Non-pigmented ciliary epithelial cell (primary cell): ENCODE results near the gene TP53BP2.

Experiments used
- DNase-seq: peaks from one replicate; pipeline ENCODE4 v3.0.0-alpha.2; 2010; ENCODE audit warnings: low read depth

TP53BP2 gene

DNA sequence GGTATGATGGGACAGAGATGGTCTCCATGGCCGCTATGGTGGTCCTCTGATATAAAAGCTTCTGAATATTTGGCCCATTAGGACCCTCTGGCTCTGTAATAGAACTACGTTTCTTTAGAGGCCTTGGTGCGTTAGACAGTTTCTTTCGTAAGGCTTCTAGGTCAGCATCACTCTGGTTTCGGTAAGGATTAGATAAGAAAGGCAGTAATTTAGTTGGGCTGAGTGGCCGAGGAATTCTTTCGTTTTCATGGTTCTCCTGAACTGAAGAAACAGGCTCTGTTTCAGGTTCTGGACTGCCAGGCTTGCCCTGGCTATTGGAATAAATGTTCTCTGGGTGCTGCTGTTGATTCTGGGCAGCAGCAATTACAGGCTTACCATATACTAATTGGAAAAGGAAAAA, 49.5 kb downstream of the TP53BP2 start:
- DNase-seq = no peak

DNA sequence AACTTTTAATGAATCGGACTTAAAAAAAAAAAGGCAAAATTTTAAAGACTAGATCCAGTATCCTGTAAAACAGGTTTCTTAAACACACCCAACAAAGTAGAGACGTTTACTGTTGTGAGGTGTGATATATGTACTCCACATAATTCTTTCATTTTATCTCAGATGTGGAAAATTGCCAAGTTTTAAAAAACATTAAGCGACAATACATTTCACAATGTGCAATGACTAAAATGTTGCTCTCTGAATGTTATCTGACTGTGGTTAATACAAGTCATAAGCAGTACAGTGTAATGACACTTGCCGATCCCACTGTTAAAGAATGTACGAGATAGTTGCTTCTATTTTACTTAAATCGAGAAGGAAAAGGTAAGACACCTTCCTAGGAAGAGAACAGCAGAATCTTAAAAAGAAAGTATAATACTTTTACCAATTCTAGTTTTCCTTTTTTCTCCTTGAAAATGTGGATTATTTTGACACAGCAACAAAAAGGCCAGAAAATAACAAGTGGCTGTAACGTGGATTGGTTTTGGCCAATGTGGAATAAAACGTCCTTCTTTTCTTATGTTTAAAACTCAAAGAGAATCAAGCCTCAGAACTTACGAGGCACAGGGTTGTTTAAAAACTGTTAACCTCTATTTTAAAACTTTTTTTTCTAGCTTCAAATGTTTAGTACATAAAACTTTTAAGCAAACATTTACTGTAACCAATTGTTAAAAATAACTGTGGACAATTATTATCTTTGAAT, 51.4 kb downstream of the TP53BP2 start:
- DNase-seq = no peak

DNA sequence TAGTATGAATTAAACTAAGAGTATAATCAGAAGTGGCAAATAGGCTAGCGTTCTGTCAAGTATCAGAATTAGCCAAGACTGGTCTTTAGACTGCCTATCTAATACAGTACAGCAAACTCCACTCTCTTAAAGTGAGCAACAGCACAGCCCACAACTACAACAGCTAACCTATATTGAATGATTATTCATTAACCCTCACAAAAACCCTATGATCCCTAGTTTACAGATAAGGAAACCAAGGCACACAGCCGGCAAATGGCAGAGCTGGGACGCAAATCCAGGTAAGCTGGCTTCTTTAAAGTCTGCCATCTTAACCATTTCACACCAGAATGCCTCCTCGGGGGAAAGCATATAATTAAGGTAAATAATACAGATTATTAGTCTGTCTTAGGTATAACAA, 52.0 kb downstream of the TP53BP2 start:
- no peak for DNase-seq

DNA sequence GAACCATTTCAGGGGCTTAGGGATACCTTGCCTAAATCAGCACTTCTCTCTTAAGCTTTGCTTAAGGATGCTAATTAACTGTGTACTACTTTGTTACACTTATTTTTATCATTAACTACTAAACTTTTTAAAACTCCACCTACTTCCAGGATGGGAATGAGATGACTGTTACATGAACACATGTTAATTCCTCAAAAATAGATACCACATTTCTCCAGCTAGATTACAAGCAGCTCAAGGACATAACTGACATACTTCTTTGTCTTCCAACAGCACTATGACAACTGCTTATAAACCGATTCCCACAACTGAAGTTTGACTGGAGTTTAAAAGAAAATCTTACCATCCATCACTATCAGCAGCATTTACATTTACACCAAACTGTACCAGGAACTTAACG, 53.7 kb downstream of the TP53BP2 start:
- DNase-seq = no peak

DNA sequence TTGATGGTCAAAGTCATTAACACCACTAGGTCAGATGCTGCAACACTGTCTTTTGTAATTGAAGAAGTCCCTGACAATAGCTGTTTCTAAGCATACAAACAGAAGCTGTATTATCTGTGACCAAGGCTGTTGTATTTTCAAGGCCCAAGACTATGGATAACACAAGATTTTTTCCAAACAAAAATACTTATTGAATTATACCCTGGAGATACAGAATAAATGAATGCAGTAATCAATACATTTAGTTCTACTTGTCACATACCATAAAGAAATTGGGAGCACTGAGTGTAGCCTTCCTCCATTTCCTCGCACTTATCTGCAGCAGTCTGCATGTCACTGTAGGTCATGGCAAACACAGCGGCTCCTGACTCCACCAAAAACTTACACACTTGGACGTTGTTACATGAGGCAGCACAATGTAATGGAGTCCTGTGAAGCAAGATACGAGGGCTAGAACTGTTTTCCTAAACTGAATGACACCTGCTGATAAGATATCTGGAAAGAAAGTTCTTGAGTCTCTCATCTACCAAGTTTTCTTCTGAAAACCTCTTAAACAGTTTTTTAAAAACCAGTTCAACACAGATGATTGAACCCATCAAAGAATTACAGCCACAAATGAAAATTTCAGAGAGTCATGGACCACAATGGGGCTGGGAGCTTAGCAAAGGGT, 56.9 kb downstream of the TP53BP2 start:
- DNase-seq = no peak

DNA sequence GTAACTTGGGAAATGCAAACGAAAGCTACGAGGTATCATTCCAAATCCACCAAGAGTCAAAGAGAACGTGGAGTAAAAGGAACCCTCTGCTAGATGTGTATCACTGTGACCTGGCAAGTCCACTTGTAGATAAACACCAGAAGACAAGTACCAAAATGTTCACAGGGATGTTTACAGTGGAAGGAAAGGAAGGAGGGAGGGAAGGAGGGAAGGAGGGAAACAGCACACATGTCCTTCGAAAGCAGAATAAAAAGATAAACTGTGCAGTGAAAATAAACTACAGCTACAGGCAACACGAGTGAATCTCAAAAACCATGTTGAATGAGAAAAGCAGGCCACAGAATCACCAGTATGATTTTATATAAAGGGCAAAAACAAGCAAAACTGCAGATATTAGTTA, 59.9 kb downstream of the TP53BP2 start:
- no peak for DNase-seq

DNA sequence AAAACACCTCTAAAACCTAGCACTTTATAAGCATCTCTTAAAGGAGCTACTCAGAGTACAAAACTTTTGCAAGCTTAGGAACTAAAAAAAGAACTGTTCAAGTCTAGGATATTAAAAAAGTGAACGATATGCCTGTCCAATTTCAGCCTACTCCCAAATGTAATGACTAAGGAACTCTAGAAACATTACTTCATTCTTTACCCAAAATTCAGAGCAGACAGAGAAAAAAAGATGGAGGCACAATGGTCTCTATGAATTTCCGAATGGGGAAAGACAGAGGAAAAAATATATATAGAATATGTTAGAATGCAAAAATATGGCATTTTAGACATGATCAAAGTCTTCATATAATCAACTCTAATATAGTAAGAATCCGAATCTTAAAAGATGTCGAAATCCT, 61.2 kb downstream of the TP53BP2 start:
- no peak for DNase-seq

DNA sequence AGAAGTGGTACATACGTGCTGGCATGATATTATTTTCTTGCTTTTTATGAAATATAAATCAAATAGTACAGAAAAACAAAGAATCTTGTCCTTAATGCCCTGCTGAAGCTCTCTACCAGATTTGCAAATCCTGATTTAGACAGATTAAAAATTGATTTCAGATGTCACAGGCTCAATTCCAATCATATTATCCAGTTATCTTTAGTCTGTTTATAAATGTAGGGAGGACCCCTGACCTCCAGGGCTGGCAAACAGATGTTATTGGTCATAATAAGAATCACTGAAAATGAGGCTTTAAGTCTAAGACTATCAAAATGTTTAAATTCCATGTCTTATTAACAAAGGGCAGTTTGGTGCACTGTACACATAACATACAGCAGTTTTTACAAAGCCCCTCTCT, 62.1 kb downstream of the TP53BP2 start:
- no peak for DNase-seq

DNA sequence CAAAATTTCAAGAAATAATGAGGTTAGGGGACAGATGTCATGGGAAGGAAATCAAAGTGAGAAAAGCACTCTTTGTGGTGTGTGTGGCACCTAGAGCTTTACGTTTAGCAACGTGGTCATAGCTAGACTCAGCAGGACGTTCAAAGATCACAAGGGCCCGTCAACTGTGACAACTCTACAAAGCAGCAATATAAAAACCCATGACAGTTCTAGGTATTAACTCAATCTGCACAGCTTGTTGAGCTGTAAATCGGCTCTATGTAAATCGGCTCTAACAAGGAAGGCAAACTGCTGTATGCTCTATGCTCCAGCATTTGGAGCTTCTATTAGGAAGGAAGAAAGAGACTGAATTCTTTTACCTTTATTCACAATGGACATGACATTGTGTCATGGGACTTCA, 64.8 kb downstream of the TP53BP2 start:
- DNase-seq = no peak

DNA sequence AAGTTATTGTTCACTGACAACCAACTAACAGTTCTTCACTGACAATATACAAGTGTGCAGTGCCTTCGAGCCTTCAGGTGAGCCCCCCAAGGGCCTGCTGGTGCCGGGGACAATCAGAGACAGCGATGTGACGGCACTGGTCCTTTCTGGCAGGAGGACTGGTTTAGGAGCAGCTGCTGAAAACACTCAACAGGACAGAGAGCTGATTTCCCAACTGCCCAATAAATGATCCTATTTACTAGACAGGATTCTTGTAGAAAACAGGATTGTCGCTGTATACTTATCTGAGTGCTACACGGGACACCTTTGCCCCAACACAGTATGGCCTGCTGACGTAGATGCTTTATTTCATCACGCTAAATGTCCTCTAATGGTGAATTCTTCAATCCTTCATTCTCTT, 65.4 kb downstream of the TP53BP2 start:
- no peak for DNase-seq

DNA sequence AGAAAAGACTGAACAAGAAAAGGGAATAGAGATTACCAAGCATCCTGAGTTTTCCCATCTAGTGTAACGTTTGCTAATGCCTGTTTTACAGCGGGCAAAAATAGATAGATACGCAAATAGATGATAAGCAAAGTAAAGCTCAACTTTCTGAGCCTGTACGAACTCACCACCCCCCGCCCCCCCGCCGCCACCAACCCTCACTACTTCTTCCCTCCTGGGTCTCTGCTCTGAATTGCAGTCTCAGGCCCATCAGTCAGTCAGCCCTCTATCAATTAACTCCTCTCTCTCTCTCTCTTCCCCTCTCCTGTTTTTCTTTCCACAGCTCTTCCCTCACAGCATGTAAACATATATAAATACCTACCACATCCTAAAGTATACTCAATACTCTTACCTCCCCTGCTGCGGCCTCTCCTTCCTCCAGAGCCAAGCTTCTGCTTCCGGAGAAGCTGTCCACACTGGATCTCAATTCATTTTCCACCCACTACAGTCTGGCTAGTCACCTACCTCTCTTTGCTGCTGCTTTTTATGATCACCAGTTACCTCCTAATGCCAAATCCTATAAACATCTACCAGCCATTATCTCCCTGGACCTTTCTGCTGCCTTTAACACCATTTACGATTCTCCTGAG, 68.8 kb downstream of the TP53BP2 start:
- DNase-seq = no peak

DNA sequence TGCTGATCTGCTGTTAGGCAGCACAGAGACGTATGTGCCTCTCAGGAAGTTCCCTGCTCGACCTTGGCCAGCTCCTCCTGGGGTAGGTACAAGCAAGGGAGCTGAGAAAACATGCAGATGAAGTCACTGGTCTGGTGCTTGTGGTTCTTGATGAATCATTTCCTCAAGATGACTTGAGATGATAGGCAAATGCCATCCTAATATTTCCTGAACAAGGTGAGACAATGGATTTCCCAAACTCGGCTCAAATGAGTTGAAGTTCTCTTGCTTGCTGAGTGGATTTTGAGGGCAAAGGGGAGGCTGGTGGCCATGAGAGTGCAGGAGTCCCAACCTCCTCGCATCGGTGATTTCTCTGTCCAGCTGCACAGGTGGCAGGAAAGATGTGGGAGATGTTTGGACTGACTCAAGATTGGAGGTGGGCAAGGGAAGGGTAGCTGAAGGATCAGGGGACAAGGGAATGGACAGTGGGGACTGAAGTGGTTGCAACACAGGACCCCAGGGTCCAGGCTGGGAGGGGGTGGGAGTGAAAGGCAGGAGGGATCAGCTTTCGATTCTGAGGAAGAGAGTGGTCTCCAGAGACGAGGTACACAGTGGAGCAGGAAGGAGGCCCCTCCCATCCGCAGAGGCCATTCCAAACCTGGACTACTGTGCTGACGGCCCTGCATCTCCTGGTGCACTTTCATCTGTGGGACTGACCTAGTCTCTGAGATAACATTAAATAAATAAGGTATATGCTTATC, 69.5 kb downstream of the TP53BP2 start:
- DNase-seq = peak; percentile 93

DNA sequence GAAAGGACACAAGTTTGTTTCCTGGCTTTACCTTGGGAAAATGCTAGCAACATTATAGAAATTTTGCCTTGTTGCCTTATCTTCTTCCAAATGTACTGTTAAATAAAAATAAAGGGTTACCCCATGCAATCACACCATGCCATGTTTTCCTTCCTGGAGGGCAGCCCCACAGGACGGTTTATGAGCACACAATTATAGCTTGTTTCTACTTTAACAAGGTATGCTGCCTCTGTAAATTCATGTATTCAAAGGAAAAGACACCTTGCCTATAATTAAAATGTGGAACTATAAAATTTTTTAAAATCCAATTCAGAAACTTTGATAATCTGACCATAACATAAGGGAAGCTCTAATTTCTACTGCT, 70.1 kb downstream of the TP53BP2 start:
- no peak for DNase-seq

DNA sequence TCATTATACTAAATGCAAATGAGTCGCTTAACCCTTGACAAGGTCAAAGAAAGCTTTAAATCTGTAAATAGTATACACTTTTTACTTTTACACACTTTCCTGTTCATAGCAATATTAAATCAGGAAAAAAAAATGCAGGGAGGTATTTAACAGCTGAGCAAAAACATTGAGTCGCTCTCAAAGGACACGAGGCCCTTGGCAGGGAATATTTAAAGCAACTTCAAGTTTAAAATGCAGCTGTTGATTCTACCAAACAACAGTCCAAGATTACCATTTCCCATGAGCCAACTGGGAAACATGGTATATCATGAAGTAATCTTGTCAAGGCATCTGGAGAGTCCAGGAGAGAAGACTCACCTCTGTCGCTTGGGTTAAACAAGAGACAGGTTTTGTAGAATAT, 70.7 kb downstream of the TP53BP2 start:
- no peak for DNase-seq

DNA sequence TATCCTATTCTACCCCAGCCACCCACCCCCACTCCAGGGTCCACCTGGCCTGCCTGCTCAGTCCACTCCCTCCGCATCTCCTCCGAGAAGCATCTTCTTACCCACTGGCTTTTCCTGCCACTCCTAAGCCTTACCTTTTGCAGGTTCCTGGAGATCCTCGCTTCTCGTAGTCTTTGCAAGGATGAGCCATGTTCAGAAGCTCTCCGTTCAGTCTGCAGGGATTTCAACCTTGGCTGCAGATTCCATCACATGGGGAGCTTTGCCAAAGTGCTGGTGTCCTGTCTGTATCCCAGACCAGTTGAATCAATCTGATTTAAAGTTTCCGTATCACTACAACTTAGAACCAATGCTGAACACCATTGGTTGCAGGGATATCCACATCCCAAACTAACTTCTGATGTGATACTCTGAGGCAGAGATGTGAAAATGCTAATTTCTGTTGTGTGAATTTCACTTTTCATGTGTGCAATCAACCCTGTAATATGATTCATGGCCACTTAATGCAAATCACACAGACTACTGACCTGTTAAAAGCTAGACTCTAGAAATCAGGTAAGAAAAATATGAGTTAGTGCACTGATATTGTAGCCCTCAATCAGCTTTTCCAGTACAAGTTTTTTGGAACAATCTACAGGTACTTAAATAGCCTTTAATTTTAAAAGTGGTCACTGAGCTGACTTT, 71.5 kb downstream of the TP53BP2 start:
- no peak for DNase-seq

DNA sequence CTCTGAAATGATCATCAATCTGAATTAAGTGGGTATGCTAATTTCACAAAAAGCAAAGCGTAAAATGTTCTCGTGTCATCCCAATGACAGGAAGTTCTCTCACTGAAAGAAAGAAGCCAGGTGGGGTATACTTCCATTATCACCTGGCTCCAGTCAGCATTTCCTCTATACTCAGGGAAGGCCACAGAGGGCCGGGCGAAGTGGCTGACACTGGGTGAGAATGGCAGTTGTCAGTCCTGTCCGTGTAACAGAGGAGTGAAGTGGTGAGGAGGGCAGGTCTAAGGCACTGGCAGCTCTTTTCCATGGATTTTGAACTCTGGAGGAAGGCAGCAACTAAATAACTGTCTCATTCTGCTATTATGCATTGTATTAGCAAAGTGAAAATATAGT, 73.0 kb downstream of the TP53BP2 start:
- DNase-seq = no peak

DNA sequence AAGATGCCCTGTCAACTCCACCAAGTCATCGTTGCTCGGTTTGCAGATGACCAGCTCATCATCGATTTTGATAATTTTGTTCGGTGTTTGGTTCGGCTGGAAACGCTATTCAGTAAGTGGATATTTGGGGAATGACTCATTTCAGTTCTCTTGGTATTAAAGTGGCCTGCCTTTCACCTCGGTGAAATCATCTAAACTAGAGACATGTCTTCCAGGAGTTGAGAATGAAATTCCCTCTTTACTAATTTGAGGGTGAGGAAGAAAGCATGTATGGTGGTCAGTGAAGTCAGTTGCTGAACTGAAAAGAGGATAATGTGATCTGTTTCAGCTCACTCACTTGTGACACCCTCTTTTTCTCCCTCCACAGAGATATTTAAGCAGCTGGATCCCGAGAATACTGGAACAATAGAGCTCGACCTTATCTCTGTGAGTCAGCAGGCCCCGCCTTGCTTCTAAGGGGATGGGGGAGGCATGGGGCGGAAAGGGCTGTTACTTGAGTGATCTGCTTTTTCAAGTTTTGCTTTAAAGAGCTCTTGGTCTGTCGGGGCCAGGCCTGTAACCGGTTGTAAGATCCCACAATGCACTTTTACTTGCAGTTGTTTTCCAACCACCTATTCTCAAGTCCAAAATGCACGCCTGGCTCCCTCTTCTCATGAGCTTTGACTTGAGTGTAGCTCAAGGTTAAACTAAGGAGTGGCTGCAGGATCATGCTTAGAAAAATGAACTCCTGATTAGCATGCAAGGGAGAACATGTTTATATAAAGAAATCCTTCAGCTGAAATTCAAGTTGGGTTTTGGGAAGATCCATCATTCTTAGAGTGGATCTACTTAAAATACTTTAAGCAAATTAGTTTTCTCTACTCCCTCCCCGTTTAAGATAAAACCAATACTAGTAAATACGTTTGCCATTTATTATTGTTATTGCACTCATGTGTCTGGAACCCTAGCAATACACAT, 73.7 kb downstream of the TP53BP2 start:
- peak; percentile 80 for DNase-seq

DNA sequence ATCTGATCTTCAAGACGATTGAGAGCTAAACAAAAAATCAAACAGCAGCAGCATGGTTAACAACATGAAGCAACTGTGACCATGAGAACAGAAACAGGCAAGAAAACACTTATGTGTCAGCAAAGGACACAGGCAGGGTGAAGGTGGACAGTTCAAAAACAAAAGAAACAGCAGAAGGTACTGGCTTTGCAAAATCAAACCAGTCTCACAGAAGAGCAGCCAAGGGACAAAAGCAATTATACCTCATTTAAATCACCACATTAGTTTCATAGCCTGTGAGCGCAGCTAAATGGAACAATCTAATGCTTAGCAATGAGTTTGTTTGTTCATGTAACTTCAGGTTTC, 74.3 kb downstream of the TP53BP2 start:
- no peak for DNase-seq

DNA sequence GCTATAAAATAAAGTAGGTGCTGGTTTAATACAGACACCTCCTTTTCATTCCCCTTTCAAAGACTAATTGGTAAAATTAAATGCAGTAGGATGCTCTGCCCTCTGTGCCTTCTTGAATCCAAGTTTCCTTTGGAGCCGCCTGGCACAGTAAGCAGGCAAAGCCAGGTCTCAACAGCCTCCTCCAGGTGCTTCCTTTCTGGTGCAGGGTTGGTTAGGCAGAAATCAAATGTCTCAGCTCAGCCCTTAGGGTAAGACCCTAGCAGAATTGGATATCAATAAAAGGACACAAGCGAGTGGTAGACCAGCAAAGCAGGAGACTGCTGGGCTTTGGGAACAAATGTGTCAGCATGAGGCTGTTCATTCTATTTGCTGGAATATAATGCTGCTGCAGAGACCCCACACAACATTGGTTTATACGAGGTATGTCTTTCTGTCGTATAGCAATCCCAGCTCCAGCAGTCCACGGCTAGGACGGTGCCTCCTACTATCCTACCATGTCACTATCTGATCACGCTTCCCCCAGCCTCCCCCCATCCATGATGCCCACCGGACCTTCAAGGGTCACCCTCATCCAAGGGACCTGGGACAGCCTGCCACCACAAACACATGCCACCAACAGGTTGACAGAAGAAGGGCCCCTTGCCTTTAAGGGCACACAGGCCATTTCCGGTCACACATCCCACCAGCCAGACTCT, 75.0 kb downstream of the TP53BP2 start:
- DNase-seq = no peak

DNA sequence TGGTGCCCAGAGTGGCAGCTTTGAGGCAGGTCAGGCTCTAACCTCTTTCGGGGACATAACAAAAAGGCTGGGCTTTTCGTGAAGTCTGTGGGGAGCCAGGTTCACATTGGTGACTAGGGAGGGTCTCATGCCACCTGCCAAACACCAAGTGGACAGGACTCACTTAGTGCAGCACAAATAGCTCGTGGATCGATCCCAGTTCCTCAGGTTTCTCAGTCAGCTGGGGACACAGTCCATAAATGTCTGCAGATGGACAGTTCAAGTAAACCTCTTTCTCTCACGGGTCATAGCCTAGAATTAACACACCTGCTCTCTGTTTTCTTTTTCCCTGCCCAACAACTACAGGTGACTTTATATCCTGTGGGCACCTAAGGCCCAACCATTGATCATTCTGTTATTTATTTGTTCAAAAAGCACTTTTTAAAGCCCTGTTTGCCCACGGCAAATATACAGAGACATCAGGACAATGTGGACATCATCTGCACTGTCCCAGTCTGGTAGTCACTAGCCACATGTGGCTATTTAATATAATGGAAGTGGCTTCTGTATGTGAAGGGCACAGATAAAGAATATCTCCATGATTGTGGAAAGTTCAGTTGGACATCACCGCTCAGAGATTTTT, 79.9 kb downstream of the TP53BP2 start:
- DNase-seq = no peak
